Activated naive CD4-positive, alpha-beta T cell treated with anti-CD3 and anti-CD28 coated beads, Interleukin-2, amount 10 ng/mL, durations not matched to agents 7 days and 5 days (primary cell): ENCODE results near the gene TAL1.
A peak's percentile ranks its signal among the peaks of the same experiment; 100 is the strongest.
"Not testable (repeated sequence)": the region's sequence is repeated elsewhere in the genome, so short reads cannot be mapped to it uniquely, and the experiment has no call there.

ENCODE experiments used
- CTCF ChIA-PET: fragments of 350-600 bp; sonication (Branson Sonifier 250); formaldehyde crosslinking; loops from one replicate; lab custom pipeline; 2021; ENCODE audit warnings: antibody characterized with exemption; lab: Charles Lee
- DNase-seq: peaks from one replicate; pipeline ENCODE4 v3.0.0-alpha.2; 2020
- H3K27ac Mint-ChIP-seq: one replicate; pipeline ENCODE4 v1.8.0; 2021; ENCODE audit warnings: mild to moderate bottlenecking, moderate library complexity, mixed read lengths
- H3K27me3 Mint-ChIP-seq: one replicate; pipeline ENCODE4 v1.8.0; 2021; ENCODE audit warnings: mild to moderate bottlenecking, mixed read lengths
- H3K36me3 Mint-ChIP-seq: one replicate; pipeline ENCODE4 v1.8.0; 2021; ENCODE audit warnings: mixed read lengths
- H3K4me1 Mint-ChIP-seq: one replicate; pipeline ENCODE4 v1.8.0; 2021; ENCODE audit warnings: mixed read lengths
- H3K4me3 Mint-ChIP-seq: one replicate; pipeline ENCODE4 v1.8.0; 2021; ENCODE audit warnings: mild to moderate bottlenecking, moderate library complexity, mixed read lengths
- H3K9me3 Mint-ChIP-seq: one replicate; pipeline ENCODE4 v1.8.0; 2021; ENCODE audit warnings: mixed read lengths

Gene TAL1

GRCh38 chr1:47213230-47213963 is 18.6 kb downstream of the TAL1 start:
- Mint-ChIP-seq H3K4me1 (peaks cover 4% of the 10 kb centered on the region), H3K27me3 (peaks cover 26% of the 10 kb centered on the region), H3K4me3 (no peak overlapping the region), H3K9me3 (no peaks in the 10 kb centered on the region), H3K36me3 (no peaks in the 10 kb centered on the region), H3K27ac (no peak overlapping the region)
- no peak for DNase-seq
- CTCF ChIA-PET, result interaction anchor here (0.6 to 2.1 kb wide), 3 partner anchors 20 to 38 kb away, joined by 3 to 7 read pairs (median 6); no protein-coding TSS in a partner anchor

- H3K4me3 Mint-ChIP-seq, result no peak overlapping the region
- H3K4me1 Mint-ChIP-seq, result peaks cover 4% of the 10 kb centered on the region
- no peak overlapping the region for H3K27ac Mint-ChIP-seq
- H3K9me3 Mint-ChIP-seq, result no peaks in the 10 kb centered on the region
- peaks cover 28% of the 10 kb centered on the region for H3K27me3 Mint-ChIP-seq
- CTCF ChIA-PET, result interaction anchor here (1.0 to 2.7 kb wide), 4 partner anchors 17 to 37 kb away, joined by 4 to 9 read pairs (median 6); no protein-coding TSS in a partner anchor
- DNase-seq, result no peak
- no peaks in the 10 kb centered on the region for H3K36me3 Mint-ChIP-seq
Observed at GRCh38 chr1:47212636-47213229, 19.3 kb downstream of the TAL1 start.

GRCh38 chr1:47211796-47212269 is 20.2 kb downstream of the TAL1 start:
- H3K27me3 Mint-ChIP-seq, result peaks cover 30% of the 10 kb centered on the region
- DNase-seq, result no peak
- CTCF ChIA-PET, result interaction anchor here (1.0 to 2.7 kb wide), 3 partner anchors 16 to 36 kb away, joined by 4 to 9 read pairs (median 6); no protein-coding TSS in a partner anchor
- no peak overlapping the region for H3K27ac Mint-ChIP-seq
- no peak overlapping the region for H3K4me3 Mint-ChIP-seq
- peaks cover 4% of the 10 kb centered on the region for H3K4me1 Mint-ChIP-seq
- no peaks in the 10 kb centered on the region for H3K36me3 Mint-ChIP-seq
- no peaks in the 10 kb centered on the region for H3K9me3 Mint-ChIP-seq

GRCh38 chr1:47210666-47211065 is 21.4 kb downstream of the TAL1 start:
- DNase-seq, result no peak
- H3K27ac Mint-ChIP-seq, result no peak overlapping the region
- H3K36me3 Mint-ChIP-seq, result no peaks in the 10 kb centered on the region
- H3K4me3 Mint-ChIP-seq, result no peak overlapping the region
- peaks cover 4% of the 10 kb centered on the region for H3K4me1 Mint-ChIP-seq
- H3K9me3 Mint-ChIP-seq, result no peaks in the 10 kb centered on the region
- H3K27me3 Mint-ChIP-seq, result peaks cover 35% of the 10 kb centered on the region
- CTCF ChIA-PET, result interaction anchor here (0.6 to 2.7 kb wide), 4 partner anchors 10 to 52 kb away, joined by 3 to 9 read pairs (median 4); no protein-coding TSS in a partner anchor

GRCh38 chr1:47209725-47210325 is 22.2 kb downstream of the TAL1 start:
- Mint-ChIP-seq H3K4me1 (peaks cover 4% of the 10 kb centered on the region), H3K27ac (no peak overlapping the region), H3K36me3 (no peaks in the 10 kb centered on the region), H3K9me3 (no peaks in the 10 kb centered on the region), H3K4me3 (no peak overlapping the region), H3K27me3 (peaks cover 35% of the 10 kb centered on the region)
- CTCF ChIA-PET, result interaction anchor here (0.9 to 2.7 kb wide), 3 partner anchors 9 to 31 kb away, joined by 3 to 9 read pairs (median 4); no protein-coding TSS in a partner anchor
- DNase-seq, result no peak

- Mint-ChIP-seq H3K36me3 (no peaks in the 10 kb centered on the region), H3K4me1 (peaks cover 4% of the 10 kb centered on the region), H3K27ac (no peak overlapping the region), H3K27me3 (peaks cover 42% of the 10 kb centered on the region), H3K9me3 (no peaks in the 10 kb centered on the region), H3K4me3 (no peak overlapping the region)
- CTCF ChIA-PET, result no interaction called here
- DNase-seq, result no peak
Observed at GRCh38 chr1:47209091-47209490, 22.9 kb downstream of the TAL1 start.

- Mint-ChIP-seq H3K36me3 (no peaks in the 10 kb centered on the region), H3K4me3 (no peak overlapping the region), H3K27me3 (peaks cover 42% of the 10 kb centered on the region), H3K9me3 (no peaks in the 10 kb centered on the region), H3K27ac (no peak overlapping the region), H3K4me1 (peaks cover 4% of the 10 kb centered on the region)
- CTCF ChIA-PET, result no interaction called here
- DNase-seq, result no peak
Observed at GRCh38 chr1:47208374-47208850, 23.6 kb downstream of the TAL1 start.

GRCh38 chr1:47207803-47208373 is 24.1 kb downstream of the TAL1 start:
- Mint-ChIP-seq H3K27ac (no peak overlapping the region), H3K9me3 (no peaks in the 10 kb centered on the region), H3K36me3 (no peaks in the 10 kb centered on the region), H3K27me3 (peaks cover 42% of the 10 kb centered on the region), H3K4me3 (no peak overlapping the region), H3K4me1 (peaks cover 4% of the 10 kb centered on the region)
- no peak for DNase-seq
- CTCF ChIA-PET, result no interaction called here

- CTCF ChIA-PET, result no interaction called here
- no peaks in the 10 kb centered on the region for H3K9me3 Mint-ChIP-seq
- no peak overlapping the region for H3K27ac Mint-ChIP-seq
- H3K36me3 Mint-ChIP-seq, result no peaks in the 10 kb centered on the region
- no peaks in the 10 kb centered on the region for H3K4me1 Mint-ChIP-seq
- peaks cover 36% of the 10 kb centered on the region for H3K27me3 Mint-ChIP-seq
- no peak overlapping the region for H3K4me3 Mint-ChIP-seq
- peak; percentile 5 for DNase-seq
Observed at GRCh38 chr1:47205918-47206317, 26.1 kb downstream of the TAL1 start.

GRCh38 chr1:47203504-47203903 is 28.5 kb downstream of the TAL1 start:
- H3K4me3 Mint-ChIP-seq, H3K36me3 Mint-ChIP-seq, CTCF ChIA-PET, H3K27ac Mint-ChIP-seq, H3K9me3 Mint-ChIP-seq, DNase-seq, H3K4me1 Mint-ChIP-seq: not testable (repeated sequence)
- peaks cover 39% of the 10 kb centered on the region for H3K27me3 Mint-ChIP-seq

GRCh38 chr1:47201179-47201578 is 30.8 kb downstream of the TAL1 start:
- DNase-seq, result no peak
- H3K27me3 Mint-ChIP-seq, result peaks cover 40% of the 10 kb centered on the region

GRCh38 chr1:47198214-47198613 is 33.8 kb downstream of the TAL1 start:
- no peaks in the 10 kb centered on the region for H3K36me3 Mint-ChIP-seq
- no peaks in the 10 kb centered on the region for H3K4me1 Mint-ChIP-seq
- CTCF ChIA-PET, result interaction anchor here (0.8 kb wide), 1 partner anchor 20 kb away, joined by 3 read pairs; no protein-coding TSS in a partner anchor
- DNase-seq, result peak; percentile 9
- peaks cover 38% of the 10 kb centered on the region for H3K27me3 Mint-ChIP-seq
- H3K9me3 Mint-ChIP-seq, result no peaks in the 10 kb centered on the region
- H3K27ac Mint-ChIP-seq, result no peak overlapping the region
- no peak overlapping the region for H3K4me3 Mint-ChIP-seq

More at GRCh38 chr1:47201179-47201578, 30.8 kb downstream of the TAL1 start:
- CTCF ChIA-PET, result interaction anchor here (1.4 to 1.6 kb wide), 5 partner anchors 8 to 224 kb away, joined by 3 to 8 read pairs (median 4); no protein-coding TSS in a partner anchor
- H3K4me3 Mint-ChIP-seq, result no peak overlapping the region
- no peaks in the 10 kb centered on the region for H3K36me3 Mint-ChIP-seq
- H3K4me1 Mint-ChIP-seq, result no peaks in the 10 kb centered on the region
- no peak overlapping the region for H3K27ac Mint-ChIP-seq
- H3K9me3 Mint-ChIP-seq, result no peaks in the 10 kb centered on the region

- CTCF ChIA-PET, result no interaction called here
- Mint-ChIP-seq H3K4me1 (no peaks in the 10 kb centered on the region), H3K27ac (no peak overlapping the region), H3K4me3 (no peak overlapping the region), H3K9me3 (no peaks in the 10 kb centered on the region), H3K27me3 (peaks cover 49% of the 10 kb centered on the region), H3K36me3 (no peaks in the 10 kb centered on the region)
- peak; percentile 3 for DNase-seq
Observed at GRCh38 chr1:47196622-47197021, 35.4 kb downstream of the TAL1 start.

GRCh38 chr1:47195981-47196380 is 36.0 kb downstream of the TAL1 start:
- CTCF ChIA-PET, result interaction anchor here (1.3 kb wide), 1 partner anchor 16 kb away, joined by 4 read pairs; no protein-coding TSS in a partner anchor
- not testable (repeated sequence) for H3K4me1 Mint-ChIP-seq, H3K36me3 Mint-ChIP-seq, DNase-seq, H3K4me3 Mint-ChIP-seq, H3K9me3 Mint-ChIP-seq, H3K27ac Mint-ChIP-seq
- H3K27me3 Mint-ChIP-seq, result peaks cover 47% of the 10 kb centered on the region
